HG03025 (cell line): ENCODE data around the gene ITGB8.

Experiments
- ATAC-seq: cut with Tn5 transposase; IDR thresholded peaks from one replicate; pipeline ENCODE4 v1.9.1; 2021; ENCODE audit warnings: mild to moderate bottlenecking, moderate library complexity; ENCODE audit not compliant: unreplicated experiment, low FRiP score

ITGB8 gene

GRCh38 chr7:20408467-20408826, 77.7 kb downstream of the ITGB8 start:
- no peak for ATAC-seq

- no peak for ATAC-seq
Observed at GRCh38 chr7:20409961-20410360, 79.3 kb downstream of the ITGB8 start.

GRCh38 chr7:20411372-20411771, 80.7 kb downstream of the ITGB8 start:
- no peak for ATAC-seq

GRCh38 chr7:20412032-20412431, 81.3 kb downstream of the ITGB8 start:
- ATAC-seq, result no peak

GRCh38 chr7:20417260-20417659, 86.6 kb downstream of the ITGB8 start:
- ATAC-seq, result no peak

GRCh38 chr7:20417675-20418382, 87.1 kb downstream of the ITGB8 start:
- ATAC-seq, result no peak

GRCh38 chr7:20424500-20424899, 93.8 kb downstream of the ITGB8 start:
- no peak for ATAC-seq

GRCh38 chr7:20430664-20431063, 100.0 kb downstream of the ITGB8 start:
- no peak for ATAC-seq

- no peak for ATAC-seq
Observed at GRCh38 chr7:20431146-20431545, 100.4 kb downstream of the ITGB8 start.

GRCh38 chr7:20432071-20432470, 101.4 kb downstream of the ITGB8 start:
- no peak for ATAC-seq

- no peak for ATAC-seq
Observed at GRCh38 chr7:20435305-20435704, 104.6 kb downstream of the ITGB8 start.

- no peak for ATAC-seq
Observed at GRCh38 chr7:20438248-20438647, 107.5 kb downstream of the ITGB8 start.

GRCh38 chr7:20438694-20439376, 108.1 kb downstream of the ITGB8 start:
- ATAC-seq, result peak; percentile 90

- ATAC-seq, result no peak
Observed at GRCh38 chr7:20439416-20440185, 108.9 kb downstream of the ITGB8 start.

GRCh38 chr7:20440472-20441105, 109.9 kb downstream of the ITGB8 start:
- ATAC-seq, result no peak

- ATAC-seq, result no peak
Observed at GRCh38 chr7:20441346-20441745, 110.6 kb downstream of the ITGB8 start.

- no peak for ATAC-seq
Observed at GRCh38 chr7:20441991-20442441, 111.3 kb downstream of the ITGB8 start.

- no peak for ATAC-seq
Observed at GRCh38 chr7:20442951-20443350, 112.3 kb downstream of the ITGB8 start.

- no peak for ATAC-seq
Observed at GRCh38 chr7:20444030-20444800, 113.5 kb downstream of the ITGB8 start.

- peak; percentile 74 for ATAC-seq
Observed at GRCh38 chr7:20447021-20447650, 116.4 kb downstream of the ITGB8 start.
